HUES64 (cell line): ENCODE measurements around the gene DTNBP1.

ENCODE experiments used
- H3K27ac ChIP-seq: 2 replicates; pipeline ENCODE4 v1.7.0; 2013; ENCODE audit warnings: low read depth, low read length, inconsistent platforms
- H3K27me3 ChIP-seq: 2 replicates; pipeline ENCODE4 v1.6.1; 2013; ENCODE audit warnings: mild to moderate bottlenecking, low read length; ENCODE audit not compliant: insufficient read depth
- H3K36me3 ChIP-seq: 2 replicates; pipeline ENCODE4 v1.6.1; 2013; ENCODE audit warnings: mild to moderate bottlenecking, low read length; ENCODE audit not compliant: insufficient read depth
- H3K4me1 ChIP-seq: 2 replicates; pipeline ENCODE4 v1.6.1; 2013; ENCODE audit warnings: mild to moderate bottlenecking, low read length, moderate library complexity; ENCODE audit not compliant: insufficient read depth
- H3K4me3 ChIP-seq: 2 replicates; pipeline ENCODE4 v1.5.1; 2013; ENCODE audit warnings: mild to moderate bottlenecking, low read length, moderate library complexity
- H3K9ac ChIP-seq: 2 replicates; pipeline ENCODE4 v1.6.1; 2013; ENCODE audit warnings: mild to moderate bottlenecking, low read depth, low read length
- H3K9me3 ChIP-seq: 2 replicates; pipeline ENCODE4 v1.6.1; 2013; ENCODE audit warnings: low read depth, low read length; ENCODE audit not compliant: insufficient read depth
- WGBS: fragments of 150-250, 120-280 bp; methylation state at CpG from one replicate; pipeline ENCODE4 v1.1.7; 2013; ENCODE audit warnings: missing lambda C conversion rate; 5-methylcytosine and 5-hydroxymethylcytosine counted together

DTNBP1 gene

GRCh38 chr6:15473741-15474161, 189.1 kb downstream of the DTNBP1 start:
- Histone ChIP-seq H3K4me3 (no peak overlapping the region), H3K9me3 (no peaks in the 10 kb centered on the region), H3K27me3 (no peaks in the 10 kb centered on the region), H3K36me3 (peaks cover 85% of the 10 kb centered on the region), H3K9ac (no peak overlapping the region), H3K27ac (no peak overlapping the region), H3K4me1 (peaks cover 54% of the 10 kb centered on the region)
- WGBS: 93% methylated on average over 6 of the region's 6 CpGs

GRCh38 chr6:15473174-15473573, 189.7 kb downstream of the DTNBP1 start:
- 93% methylated on average over 5 of the region's 7 CpGs for WGBS
- Histone ChIP-seq H3K4me3 (no peak overlapping the region), H3K27me3 (no peaks in the 10 kb centered on the region), H3K9me3 (no peaks in the 10 kb centered on the region), H3K9ac (no peak overlapping the region), H3K4me1 (peaks cover 52% of the 10 kb centered on the region), H3K36me3 (peaks cover 90% of the 10 kb centered on the region), H3K27ac (no peak overlapping the region)
